ENCODE measurements around the gene SLC6A8.
"Not testable (repeated sequence)": the region's sequence is repeated elsewhere in the genome, so short reads cannot be mapped to it uniquely, and the experiment has no call there.

SLC6A8 gene

DNA sequence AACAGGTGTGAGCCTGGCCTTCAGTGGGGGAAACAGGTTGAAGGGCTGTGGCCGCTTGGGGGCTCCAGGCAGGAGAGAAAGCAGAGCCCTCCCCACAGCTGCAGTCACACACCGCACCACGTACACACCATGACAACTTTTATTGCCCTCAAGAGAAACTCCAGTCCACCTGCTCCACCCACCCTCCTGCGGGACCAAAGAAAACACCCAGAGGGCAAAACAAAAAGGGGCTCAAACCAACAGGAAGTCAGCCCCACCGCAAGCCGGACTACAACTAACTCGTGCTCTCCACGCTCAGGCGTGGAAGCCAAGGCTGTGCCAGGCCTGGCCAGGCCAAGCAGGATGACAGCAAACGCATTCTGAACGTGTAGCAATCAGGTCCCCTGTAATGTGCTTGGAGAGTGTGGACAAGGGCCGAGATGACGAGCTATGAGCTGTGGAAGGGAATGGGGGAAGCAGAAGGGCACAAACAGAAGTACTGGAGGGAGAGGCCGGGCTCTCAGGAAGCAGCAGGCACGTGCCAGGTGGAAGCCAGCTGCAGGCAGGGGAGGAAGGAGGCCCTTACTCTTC, 12.7 kb downstream of the SLC6A8 start:
- H3K27ac Mint-ChIP-seq: no peak overlapping the region
- no peak overlapping the region for H3K4me3 Mint-ChIP-seq
- no peaks in the 10 kb centered on the region for H3K4me1 Mint-ChIP-seq (ENCODE audit: low read depth)
- H3K9me3 Mint-ChIP-seq: no peaks in the 10 kb centered on the region
- H3K36me3 Mint-ChIP-seq (ENCODE audit: low read depth): peaks cover 10% of the 10 kb centered on the region
- H3K27me3 Mint-ChIP-seq (ENCODE audit: low read depth): no peaks in the 10 kb centered on the region
- DNase-seq (ENCODE audit: low spot score): no peak

DNA sequence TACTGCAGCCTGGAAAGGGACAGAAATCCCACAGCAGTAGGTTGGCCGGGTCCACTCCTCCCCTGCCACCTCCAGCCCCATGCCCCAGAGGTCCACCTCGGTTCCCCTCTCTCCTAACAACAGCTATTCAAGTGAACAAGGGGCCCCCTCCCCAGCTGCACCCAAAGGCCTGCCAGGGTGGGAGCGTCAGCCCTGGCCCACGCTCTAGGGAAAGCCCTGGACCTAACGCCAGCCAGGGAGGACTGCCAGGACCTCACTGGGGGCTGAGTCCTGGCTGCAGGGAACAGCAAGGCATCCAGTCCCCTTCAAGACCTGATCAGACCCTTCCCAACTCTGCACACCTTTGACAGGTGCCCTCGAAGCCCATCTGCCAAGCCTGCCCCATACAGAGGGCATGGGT, 13.2 kb downstream of the SLC6A8 start:
- Mint-ChIP-seq H3K4me1 (ENCODE audit: low read depth) (no peaks in the 10 kb centered on the region), H3K27me3 (ENCODE audit: low read depth) (no peaks in the 10 kb centered on the region), H3K9me3 (no peaks in the 10 kb centered on the region), H3K27ac (no peak overlapping the region), H3K4me3 (no peak overlapping the region), H3K36me3 (ENCODE audit: low read depth) (peaks cover 10% of the 10 kb centered on the region)
- DNase-seq (ENCODE audit: low spot score): no peak

DNA sequence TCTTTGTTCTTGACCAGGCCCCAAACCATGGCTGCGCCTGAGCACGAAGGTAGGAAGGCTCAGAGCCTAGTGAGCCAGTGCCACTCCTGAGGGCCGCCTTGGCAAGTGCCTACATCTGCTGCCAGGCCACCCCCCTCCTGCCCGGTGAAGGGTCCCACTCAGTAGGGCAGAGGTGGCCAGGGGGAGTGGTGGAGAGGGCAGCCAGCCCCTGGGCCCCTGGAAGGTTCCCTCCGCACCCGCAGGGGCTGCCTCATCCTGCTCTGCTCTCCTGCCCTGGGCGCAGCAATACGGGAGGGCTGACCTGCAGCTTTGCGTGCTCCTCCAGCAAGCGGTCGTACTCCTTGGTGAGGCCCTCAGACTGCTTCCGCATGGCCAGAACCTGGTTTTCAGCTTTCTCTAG, 14.0 kb downstream of the SLC6A8 start:
- no peak for DNase-seq (ENCODE audit: low spot score)
- Mint-ChIP-seq H3K27ac (no peak overlapping the region), H3K4me1 (ENCODE audit: low read depth) (no peaks in the 10 kb centered on the region), H3K36me3 (ENCODE audit: low read depth) (peaks cover 13% of the 10 kb centered on the region), H3K27me3 (ENCODE audit: low read depth) (no peaks in the 10 kb centered on the region), H3K9me3 (no peaks in the 10 kb centered on the region), H3K4me3 (no peak overlapping the region)

DNA sequence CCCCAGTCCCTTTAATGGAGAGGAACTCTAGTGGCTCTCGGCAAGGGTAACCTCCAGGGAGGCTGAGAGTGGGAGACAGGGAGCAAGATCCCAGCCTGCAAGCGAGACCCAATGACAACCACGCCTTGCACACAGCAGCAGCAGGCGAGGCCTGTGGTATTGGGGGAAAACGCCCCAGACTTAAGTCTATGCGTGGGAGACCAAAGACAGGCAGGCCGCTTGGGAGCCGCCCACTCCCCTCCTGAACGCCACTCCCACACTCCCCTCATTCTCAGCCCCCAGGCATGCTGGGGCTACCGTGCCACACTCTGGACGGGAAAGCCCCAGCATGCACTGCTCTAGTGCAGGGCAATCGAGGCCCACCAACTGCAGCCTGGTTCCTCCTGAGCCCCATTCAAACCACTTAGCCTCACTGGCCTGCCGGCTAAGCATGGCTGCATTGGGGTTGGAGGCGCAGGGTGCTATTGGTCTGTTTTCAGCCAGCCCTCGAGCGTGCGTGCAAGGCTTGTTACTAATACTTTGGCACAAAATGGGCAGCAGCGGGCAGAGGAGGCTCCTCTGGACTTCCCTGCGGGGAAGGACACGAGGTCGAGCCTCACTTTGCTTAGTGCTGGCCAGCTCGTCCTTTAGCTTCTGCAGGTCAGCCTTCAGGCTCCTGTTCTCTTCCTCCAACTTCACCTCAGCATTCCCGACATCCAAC, 14.8 kb downstream of the SLC6A8 start:
- no peaks in the 10 kb centered on the region for H3K4me1 Mint-ChIP-seq (ENCODE audit: low read depth)
- no peak overlapping the region for H3K27ac Mint-ChIP-seq
- no peak for DNase-seq (ENCODE audit: low spot score)
- H3K4me3 Mint-ChIP-seq: no peak overlapping the region
- no peaks in the 10 kb centered on the region for H3K9me3 Mint-ChIP-seq
- H3K27me3 Mint-ChIP-seq (ENCODE audit: low read depth): no peaks in the 10 kb centered on the region
- peaks cover 12% of the 10 kb centered on the region for H3K36me3 Mint-ChIP-seq (ENCODE audit: low read depth)

DNA sequence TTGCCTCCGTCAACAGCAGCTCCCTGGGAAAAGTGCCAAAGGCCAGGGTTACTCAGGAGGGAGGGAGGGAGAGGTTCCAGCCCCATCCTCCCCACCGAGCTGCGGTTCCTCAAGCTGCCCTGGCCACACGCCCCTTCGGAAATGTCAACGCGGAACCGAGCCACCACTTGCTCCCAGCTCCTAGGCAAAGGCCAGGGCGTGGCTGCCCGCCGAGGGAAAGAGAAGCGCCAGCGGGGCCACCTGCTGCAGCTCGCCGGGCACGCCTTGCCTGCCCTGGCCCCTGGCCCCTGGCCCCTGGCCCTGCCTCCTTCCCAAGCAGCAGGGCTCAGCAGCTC, 15.3 kb downstream of the SLC6A8 start:
- H3K9me3 Mint-ChIP-seq: no peaks in the 10 kb centered on the region
- H3K27me3 Mint-ChIP-seq (ENCODE audit: low read depth): no peaks in the 10 kb centered on the region
- no peak overlapping the region for H3K27ac Mint-ChIP-seq
- no peak for DNase-seq (ENCODE audit: low spot score)
- H3K4me3 Mint-ChIP-seq: no peak overlapping the region
- H3K36me3 Mint-ChIP-seq (ENCODE audit: low read depth): peaks cover 12% of the 10 kb centered on the region
- no peaks in the 10 kb centered on the region for H3K4me1 Mint-ChIP-seq (ENCODE audit: low read depth)

DNA sequence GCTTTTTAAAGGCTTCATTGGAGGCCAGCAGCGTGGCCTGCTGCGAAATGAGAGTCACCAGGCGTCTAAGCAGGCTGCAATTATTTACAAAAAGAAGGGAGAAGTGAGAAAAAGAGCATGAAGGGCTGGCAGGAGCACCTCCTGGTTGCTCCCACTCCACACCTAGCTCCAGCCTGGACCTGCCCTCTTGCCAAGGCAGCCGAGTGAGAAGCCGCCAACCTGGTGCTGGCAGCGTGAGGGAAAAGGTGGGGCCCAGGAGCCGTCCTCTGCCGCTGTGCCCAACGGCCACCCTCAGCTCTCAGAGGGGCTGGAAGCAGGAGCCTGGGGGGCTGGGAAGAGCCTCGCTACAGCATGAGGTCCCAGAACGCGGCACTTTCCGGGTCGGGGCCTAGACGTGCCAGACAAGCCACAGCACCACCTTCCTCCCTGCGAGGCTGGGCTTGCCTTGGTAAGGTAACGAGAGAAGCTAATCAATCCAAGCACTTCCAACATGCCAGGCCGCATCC, 16.3 kb downstream of the SLC6A8 start:
- Mint-ChIP-seq H3K9me3 (no peaks in the 10 kb centered on the region), H3K27me3 (ENCODE audit: low read depth) (no peaks in the 10 kb centered on the region), H3K36me3 (ENCODE audit: low read depth) (peaks cover 11% of the 10 kb centered on the region), H3K27ac (no peak overlapping the region), H3K4me1 (ENCODE audit: low read depth) (no peaks in the 10 kb centered on the region), H3K4me3 (no peak overlapping the region)
- no peak for DNase-seq (ENCODE audit: low spot score)

DNA sequence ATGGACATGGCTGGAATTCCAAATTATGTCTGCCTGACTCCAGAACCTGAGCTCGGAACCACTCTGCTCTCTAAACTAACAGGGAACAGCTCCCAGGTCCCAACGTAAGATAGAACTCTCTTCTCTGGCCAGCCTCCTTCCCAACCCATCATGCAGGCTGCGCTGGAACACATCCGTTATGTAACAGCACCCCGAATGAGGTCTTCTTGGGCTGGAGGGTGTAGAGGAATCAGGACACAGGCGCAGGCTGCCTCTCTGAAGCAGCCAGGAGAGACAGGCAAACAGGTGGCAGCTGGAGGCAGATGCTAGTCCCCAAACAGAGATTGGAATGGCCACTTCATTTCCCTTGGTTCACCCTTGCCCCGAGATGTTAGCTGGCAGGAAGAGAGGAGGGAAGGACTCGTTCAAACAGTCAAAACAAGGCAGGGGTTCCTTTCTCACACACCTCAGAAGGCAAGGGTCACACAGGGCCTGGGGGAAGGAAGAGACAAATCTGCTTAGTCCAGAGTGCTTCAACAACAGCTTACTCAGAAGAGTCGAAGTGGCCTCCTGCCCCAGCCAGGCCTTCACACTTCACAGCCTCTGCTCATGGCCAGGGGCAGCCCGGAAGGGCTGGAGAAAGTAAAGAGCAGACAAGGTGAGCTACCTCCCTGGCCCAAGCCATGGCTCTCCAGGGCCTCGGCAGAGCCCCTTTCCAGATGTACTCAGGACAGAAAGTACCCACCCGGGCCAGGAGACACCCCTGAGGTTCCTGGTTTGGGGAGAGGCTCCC, 17.1 kb downstream of the SLC6A8 start:
- H3K4me3 Mint-ChIP-seq; H3K9me3 Mint-ChIP-seq; H3K27ac Mint-ChIP-seq; DNase-seq (ENCODE audit: low spot score); H3K4me1 Mint-ChIP-seq (ENCODE audit: low read depth); H3K27me3 Mint-ChIP-seq (ENCODE audit: low read depth): not testable (repeated sequence)
- peaks cover 11% of the 10 kb centered on the region for H3K36me3 Mint-ChIP-seq (ENCODE audit: low read depth)

DNA sequence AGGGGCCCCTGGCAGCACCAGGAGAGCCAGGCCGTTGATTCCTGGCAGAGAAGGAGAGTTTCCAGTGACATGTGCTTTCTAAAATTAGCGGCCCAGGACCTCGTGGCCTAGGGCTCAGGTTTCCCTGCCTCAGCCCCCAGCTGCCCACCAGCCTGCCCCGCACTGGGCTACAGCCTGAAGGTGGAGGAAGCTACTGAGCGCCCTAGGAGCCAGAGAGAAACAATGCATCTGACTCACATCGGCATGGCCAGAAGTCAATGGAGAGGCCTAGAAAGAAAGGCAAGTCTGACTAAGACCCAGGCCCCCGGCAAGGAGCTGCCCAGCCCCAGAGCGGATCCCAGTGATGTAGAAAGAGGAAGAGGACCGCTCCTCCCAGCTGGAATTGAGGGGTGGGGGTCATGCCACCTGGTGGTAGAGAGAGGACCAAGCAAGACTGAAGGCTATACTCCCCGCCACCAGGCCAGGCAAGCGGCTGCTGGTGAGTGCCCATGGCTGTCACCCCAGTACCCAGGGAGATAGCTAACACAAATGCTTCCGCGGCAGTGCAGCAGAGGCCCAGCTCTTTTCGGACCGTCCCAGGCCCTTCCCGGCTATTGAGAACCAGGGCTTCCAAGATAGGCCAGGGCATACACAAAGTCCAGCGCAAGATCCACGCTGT, 17.8 kb downstream of the SLC6A8 start:
- H3K27me3 Mint-ChIP-seq (ENCODE audit: low read depth); H3K9me3 Mint-ChIP-seq; H3K4me1 Mint-ChIP-seq (ENCODE audit: low read depth); H3K4me3 Mint-ChIP-seq; H3K27ac Mint-ChIP-seq; DNase-seq (ENCODE audit: low spot score): not testable (repeated sequence)
- H3K36me3 Mint-ChIP-seq (ENCODE audit: low read depth): peaks cover 14% of the 10 kb centered on the region

DNA sequence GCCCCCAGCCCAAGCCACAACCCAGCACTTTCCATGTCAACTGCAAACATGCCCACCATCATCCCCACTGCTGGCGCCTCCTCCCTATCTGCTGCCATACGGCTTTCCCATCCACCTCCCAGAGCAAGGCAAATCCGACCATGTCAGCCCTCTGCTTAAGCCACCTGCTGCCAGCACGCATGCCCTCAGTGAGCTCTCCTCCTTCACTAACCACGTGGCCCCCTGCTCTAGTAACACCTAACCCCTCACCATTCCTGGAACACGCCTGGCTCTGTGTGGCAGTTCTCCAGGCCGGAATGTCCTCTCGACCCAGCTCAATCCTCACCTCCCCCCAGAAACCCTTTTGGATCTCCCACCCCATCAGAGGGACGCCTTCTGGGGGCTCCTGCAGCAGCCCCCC, 19.1 kb downstream of the SLC6A8 start:
- peaks cover 19% of the 10 kb centered on the region for H3K36me3 Mint-ChIP-seq (ENCODE audit: low read depth)
- H3K27me3 Mint-ChIP-seq (ENCODE audit: low read depth): no peaks in the 10 kb centered on the region
- DNase-seq (ENCODE audit: low spot score): no peak
- H3K4me3 Mint-ChIP-seq: no peak overlapping the region
- no peak overlapping the region for H3K27ac Mint-ChIP-seq
- H3K9me3 Mint-ChIP-seq: no peaks in the 10 kb centered on the region
- H3K4me1 Mint-ChIP-seq (ENCODE audit: low read depth): no peaks in the 10 kb centered on the region

DNA sequence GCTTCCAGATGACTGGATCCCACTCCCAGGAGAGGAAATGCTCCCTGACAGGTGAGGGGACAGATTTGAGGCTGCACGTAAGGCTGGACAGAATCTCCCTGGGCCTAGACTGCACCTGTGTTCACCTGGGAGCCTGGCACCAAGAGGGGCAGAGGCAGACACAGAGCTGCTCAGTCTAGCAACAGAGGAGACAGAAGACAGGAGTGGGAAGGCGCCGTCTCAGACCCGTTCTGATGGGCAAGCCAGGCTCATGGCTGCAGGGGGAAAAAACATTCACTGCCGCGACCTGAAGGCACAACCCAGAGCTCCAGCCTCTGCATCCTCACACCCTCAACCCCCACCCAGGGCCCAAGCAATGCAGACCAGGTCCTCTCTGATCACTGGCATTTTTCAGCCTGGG, 19.7 kb downstream of the SLC6A8 start:
- Mint-ChIP-seq H3K36me3 (ENCODE audit: low read depth) (peaks cover 19% of the 10 kb centered on the region), H3K27ac (no peak overlapping the region), H3K4me1 (ENCODE audit: low read depth) (no peaks in the 10 kb centered on the region), H3K27me3 (ENCODE audit: low read depth) (no peaks in the 10 kb centered on the region), H3K9me3 (no peaks in the 10 kb centered on the region), H3K4me3 (no peak overlapping the region)
- DNase-seq (ENCODE audit: low spot score): no peak

DNA sequence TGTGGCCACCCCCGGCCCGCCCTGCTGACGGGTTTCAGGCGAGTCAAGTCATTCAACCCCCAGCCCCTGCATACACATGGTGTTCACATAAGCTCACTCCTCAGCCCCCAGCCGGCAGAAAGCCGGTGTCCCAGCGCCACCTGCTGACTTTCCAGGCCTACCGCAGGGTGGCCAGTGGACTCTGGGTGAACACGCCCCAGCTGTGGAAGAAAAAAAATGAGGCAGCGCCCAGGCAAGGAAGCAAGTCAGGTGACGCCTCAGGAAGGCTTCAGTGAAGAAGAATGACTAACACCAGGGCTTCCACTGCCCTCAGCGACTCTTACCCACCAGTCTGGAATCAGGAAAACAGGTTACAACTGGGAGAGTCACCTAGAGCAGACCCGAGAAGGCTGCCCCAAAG, 20.7 kb downstream of the SLC6A8 start:
- no peak overlapping the region for H3K4me3 Mint-ChIP-seq

DNA sequence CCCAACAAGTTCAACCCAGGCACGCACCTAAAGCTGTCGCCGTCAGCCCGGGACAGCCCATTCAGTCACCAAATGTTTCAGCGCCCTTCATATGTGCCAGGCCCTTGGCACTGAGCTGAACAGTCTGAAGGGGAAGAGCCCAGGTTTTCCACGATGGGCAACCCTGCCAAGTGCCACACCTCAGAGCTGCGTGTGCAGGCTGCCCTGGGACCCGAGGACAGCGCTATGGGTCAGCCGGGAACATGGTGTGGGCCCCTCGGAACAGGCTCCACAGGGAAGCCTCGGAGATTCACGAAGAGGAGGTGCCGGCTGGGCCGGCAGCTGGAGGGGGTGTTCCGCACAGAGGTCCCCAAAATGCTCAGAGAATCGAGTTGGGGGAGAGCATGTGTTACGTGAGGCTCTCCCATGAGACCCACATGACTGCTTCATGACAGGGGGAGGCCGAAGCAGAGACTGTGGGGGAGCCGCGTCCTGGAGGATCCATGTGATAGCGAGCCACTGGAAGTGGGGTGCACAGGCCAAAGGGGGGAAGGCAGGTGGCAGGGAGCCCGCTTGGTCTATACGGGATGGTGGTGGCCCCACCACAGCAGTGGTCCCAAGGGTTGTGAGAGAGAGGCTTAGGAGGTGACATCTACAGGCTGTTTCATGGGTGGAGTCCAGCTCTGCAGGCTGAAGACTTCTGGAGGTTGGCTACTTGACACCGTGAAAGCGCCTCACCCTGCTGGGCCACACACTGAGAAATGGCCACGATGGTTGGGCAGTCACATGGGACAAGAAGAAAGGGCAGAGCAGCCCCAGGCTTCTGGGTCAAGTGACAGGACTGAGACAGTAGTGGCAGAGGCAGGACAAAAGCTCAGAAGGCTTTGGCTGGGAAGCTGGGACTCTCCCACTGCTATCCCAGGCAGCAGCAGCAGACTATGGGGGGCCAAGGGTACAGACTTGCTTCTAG, 22.3 kb downstream of the SLC6A8 start:
- Mint-ChIP-seq H3K9me3 (no peaks in the 10 kb centered on the region), H3K4me3 (no peak overlapping the region), H3K27me3 (ENCODE audit: low read depth) (no peaks in the 10 kb centered on the region), H3K36me3 (ENCODE audit: low read depth) (peaks cover 24% of the 10 kb centered on the region), H3K4me1 (ENCODE audit: low read depth) (no peaks in the 10 kb centered on the region), H3K27ac (no peak overlapping the region)
- no peak for DNase-seq (ENCODE audit: low spot score)

More for the DNA sequence above, 20.7 kb downstream of the SLC6A8 start:
- no peaks in the 10 kb centered on the region for H3K4me1 Mint-ChIP-seq (ENCODE audit: low read depth)
- H3K27me3 Mint-ChIP-seq (ENCODE audit: low read depth): no peaks in the 10 kb centered on the region
- DNase-seq (ENCODE audit: low spot score): peak; percentile 8
- no peaks in the 10 kb centered on the region for H3K9me3 Mint-ChIP-seq
- peaks cover 19% of the 10 kb centered on the region for H3K36me3 Mint-ChIP-seq (ENCODE audit: low read depth)
- H3K27ac Mint-ChIP-seq: no peak overlapping the region

DNA sequence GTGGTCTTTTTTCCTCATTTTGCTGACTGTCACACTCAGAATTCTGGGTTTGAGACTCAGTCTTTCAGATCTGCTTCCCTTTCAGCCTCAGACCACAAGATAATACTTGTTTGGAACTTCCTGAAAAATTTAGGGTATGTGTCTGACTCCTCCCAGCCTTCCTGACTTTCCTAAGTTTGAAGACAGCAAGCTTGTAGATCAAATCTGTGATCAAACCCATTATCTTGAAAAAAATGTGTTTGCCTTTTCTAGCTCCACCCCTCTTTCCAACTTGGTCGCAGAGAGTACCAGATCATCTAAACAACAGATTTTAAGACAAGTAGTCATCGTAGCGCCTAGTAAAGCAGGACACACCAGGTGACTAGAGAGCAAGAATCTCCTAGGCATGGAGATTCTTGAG, 26.5 kb downstream of the SLC6A8 start:
- no peak for DNase-seq (ENCODE audit: low spot score)
- Mint-ChIP-seq H3K4me1 (ENCODE audit: low read depth) (no peaks in the 10 kb centered on the region), H3K27ac (no peak overlapping the region), H3K4me3 (no peak overlapping the region), H3K36me3 (ENCODE audit: low read depth) (peaks cover 27% of the 10 kb centered on the region), H3K27me3 (ENCODE audit: low read depth) (no peaks in the 10 kb centered on the region), H3K9me3 (no peaks in the 10 kb centered on the region)

All from T-helper 2 cell treated with Interferon-gamma antibody and Interleukin-4, amounts not matched to agents 5 μg/mL and 100 μg/mL, for 36 hours (primary cell).